AG10803 (cell line): ENCODE measurements around the gene PKNOX2.

Source experiments
- DNase-seq: peaks from one replicate; pipeline ENCODE4 v3.0.0; 2010; ENCODE audit warnings: low read depth
- H3K4me3 ChIP-seq: 2 replicates; pipeline ENCODE4 v1.5.1; 2011; ENCODE audit warnings: mild to moderate bottlenecking, low read length, control low read depth
- CTCF ChIP-seq: conservative IDR thresholded peaks from 2 replicates; pipeline ENCODE4 v1.5.1; 2011; ENCODE audit warnings: mild to moderate bottlenecking, low read length, control low read depth, inconsistent platforms

Gene PKNOX2

GRCh38 chr11:125272821-125273220 is 108.3 kb downstream of the PKNOX2 start:
- no peak for TF ChIP-seq CTCF

GRCh38 chr11:125273519-125274000 is 109.0 kb downstream of the PKNOX2 start:
- no peak overlapping the region for H3K4me3 ChIP-seq
- no peak for TF ChIP-seq CTCF
- no peak for DNase-seq

More at GRCh38 chr11:125272821-125273220, 108.3 kb downstream of the PKNOX2 start:
- H3K4me3 ChIP-seq, result no peak overlapping the region
- no peak for DNase-seq

GRCh38 chr11:125274309-125274708 is 109.8 kb downstream of the PKNOX2 start:
- H3K4me3 ChIP-seq, result no peak overlapping the region
- no peak for DNase-seq
- TF ChIP-seq CTCF, result no peak

- DNase-seq, result no peak
- TF ChIP-seq CTCF, result no peak
- no peak overlapping the region for H3K4me3 ChIP-seq
These were observed 110.2 kb downstream of the PKNOX2 start for GRCh38 chr11:125274774-125275173.

- no peak for TF ChIP-seq CTCF
- no peak for DNase-seq
- no peak overlapping the region for H3K4me3 ChIP-seq
These were observed 111.5 kb downstream of the PKNOX2 start for GRCh38 chr11:125275905-125276618.

GRCh38 chr11:125276619-125276976 is 112.0 kb downstream of the PKNOX2 start:
- H3K4me3 ChIP-seq, result no peak overlapping the region
- no peak for DNase-seq
- no peak for TF ChIP-seq CTCF

- no peak for DNase-seq
- no peak for TF ChIP-seq CTCF
- H3K4me3 ChIP-seq, result no peak overlapping the region
These were observed 115.3 kb downstream of the PKNOX2 start for GRCh38 chr11:125279676-125280418.
